GM12878 (cell line): ENCODE measurements around the gene CNTD1. TPM values are rescaled to one million over a fixed set of nuclear protein-coding genes. Genes with fewer than 3 reads are reported as not detected.

Source experiments
- BCL3 ChIP-seq: IDR thresholded peaks from 2 replicates; pipeline ENCODE4 v1.6.1; 2011; ENCODE audit warnings: borderline replicate concordance, low read depth, mild to moderate bottlenecking, moderate library complexity, low read length; ENCODE audit not compliant: insufficient read depth, poor library complexity, severe bottlenecking
- BCLAF1 ChIP-seq: fragments of 450-650 bp; IDR thresholded peaks from 2 replicates; pipeline ENCODE4 v1.6.1; 2017; ENCODE audit warnings: antibody characterized with exemption, mild to moderate bottlenecking, moderate library complexity
- SPI1 ChIP-seq: IDR thresholded peaks from 2 replicates; pipeline ENCODE4 v1.6.1; 2011; ENCODE audit warnings: low read depth, mild to moderate bottlenecking, low read length, moderate library complexity, borderline replicate concordance; ENCODE audit not compliant: insufficient read depth
- TCF12 ChIP-seq: IDR thresholded peaks from 2 replicates; pipeline ENCODE4 v1.6.1; 2011; ENCODE audit warnings: low read depth, mild to moderate bottlenecking, low read length
- polyA plus RNA-seq, 11 experiments: library from polyadenylated mRNA; depleted of rRNA in 4 of 11; unstranded in 6 of 11; stranded (reverse) in 5 of 11; fragments of >200 nt; fragmentation: Nextera tagmentation in 4 of 11; fragmentation: Illumina TruSeq in 1 of 11; extraction: Ambion mirVana in 4 of 11; extraction: Trizol in 1 of 11; gene quantifications; 1 replicate in 1 of 11; 2 replicates in 10 of 11; pipeline versions ENCODE4 v1.2.1 to v1.2.3, GENCODE V29; 2011 to 2016; ENCODE audit warnings: inconsistent platforms in 2 of 11, missing spikeins in 2 of 11, low read depth in 1 of 11
- total RNA-seq, 4 experiments: library from RNA; depleted of rRNA in 3 of 4; stranded (reverse); fragments of >200 nt in 3 of 4; fragmentation: Illumina TruSeq in 1 of 4; extraction: Trizol in 1 of 4; gene quantifications; 2 replicates each; pipeline versions ENCODE4 v1.2.1 to v1.2.3, GENCODE V29; 2013 to 2021
- TF ChIP-seq, protein P1 (sequence below): fragments of 450-650 bp; IDR thresholded peaks from 2 replicates; pipeline ENCODE4 v1.6.1; 2018; ENCODE audit warnings: mild to moderate bottlenecking, low read depth, moderate library complexity; ENCODE audit not compliant: partially characterized antibody
- TF ChIP-seq, protein P2 (sequence below): fragments of 450-650 bp; IDR thresholded peaks from 2 replicates; pipeline ENCODE4 v1.6.1; 2017; ENCODE audit warnings: mild to moderate bottlenecking, moderate library complexity
- TF ChIP-seq, protein P3 (sequence below): fragments of 450-650 bp; conservative IDR thresholded peaks from 2 replicates; pipeline ENCODE4 v1.6.1; 2017; ENCODE audit warnings: mild to moderate bottlenecking, moderate library complexity

CNTD1 gene
- total and polyA plus RNA-seq, 10 of the 15 experiments (the other 5 are each of a cell fraction or from before 2014, with no cell fraction given) = 0.06 to 1.5 (median 1.1) TPM; not detected in 4

- TF ChIP-seq BCLAF1 (no peak), SPI1 (peak; percentile 5; the same call in 1 of the 2 replicates), BCL3 (no peak), TCF12 (peak; percentile 83; the same call in 1 of the 2 replicates)
- TF ChIP-seq, protein P1, sequence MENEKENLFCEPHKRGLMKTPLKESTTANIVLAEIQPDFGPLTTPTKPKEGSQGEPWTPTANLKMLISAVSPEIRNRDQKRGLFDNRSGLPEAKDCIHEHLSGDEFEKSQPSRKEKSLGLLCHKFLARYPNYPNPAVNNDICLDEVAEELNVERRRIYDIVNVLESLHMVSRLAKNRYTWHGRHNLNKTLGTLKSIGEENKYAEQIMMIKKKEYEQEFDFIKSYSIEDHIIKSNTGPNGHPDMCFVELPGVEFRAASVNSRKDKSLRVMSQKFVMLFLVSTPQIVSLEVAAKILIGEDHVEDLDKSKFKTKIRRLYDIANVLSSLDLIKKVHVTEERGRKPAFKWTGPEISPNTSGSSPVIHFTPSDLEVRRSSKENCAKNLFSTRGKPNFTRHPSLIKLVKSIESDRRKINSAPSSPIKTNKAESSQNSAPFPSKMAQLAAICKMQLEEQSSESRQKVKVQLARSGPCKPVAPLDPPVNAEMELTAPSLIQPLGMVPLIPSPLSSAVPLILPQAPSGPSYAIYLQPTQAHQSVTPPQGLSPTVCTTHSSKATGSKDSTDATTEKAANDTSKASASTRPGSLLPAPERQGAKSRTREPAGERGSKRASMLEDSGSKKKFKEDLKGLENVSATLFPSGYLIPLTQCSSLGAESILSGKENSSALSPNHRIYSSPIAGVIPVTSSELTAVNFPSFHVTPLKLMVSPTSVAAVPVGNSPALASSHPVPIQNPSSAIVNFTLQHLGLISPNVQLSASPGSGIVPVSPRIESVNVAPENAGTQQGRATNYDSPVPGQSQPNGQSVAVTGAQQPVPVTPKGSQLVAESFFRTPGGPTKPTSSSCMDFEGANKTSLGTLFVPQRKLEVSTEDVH = peak; percentile 95
- TF ChIP-seq, protein P2, sequence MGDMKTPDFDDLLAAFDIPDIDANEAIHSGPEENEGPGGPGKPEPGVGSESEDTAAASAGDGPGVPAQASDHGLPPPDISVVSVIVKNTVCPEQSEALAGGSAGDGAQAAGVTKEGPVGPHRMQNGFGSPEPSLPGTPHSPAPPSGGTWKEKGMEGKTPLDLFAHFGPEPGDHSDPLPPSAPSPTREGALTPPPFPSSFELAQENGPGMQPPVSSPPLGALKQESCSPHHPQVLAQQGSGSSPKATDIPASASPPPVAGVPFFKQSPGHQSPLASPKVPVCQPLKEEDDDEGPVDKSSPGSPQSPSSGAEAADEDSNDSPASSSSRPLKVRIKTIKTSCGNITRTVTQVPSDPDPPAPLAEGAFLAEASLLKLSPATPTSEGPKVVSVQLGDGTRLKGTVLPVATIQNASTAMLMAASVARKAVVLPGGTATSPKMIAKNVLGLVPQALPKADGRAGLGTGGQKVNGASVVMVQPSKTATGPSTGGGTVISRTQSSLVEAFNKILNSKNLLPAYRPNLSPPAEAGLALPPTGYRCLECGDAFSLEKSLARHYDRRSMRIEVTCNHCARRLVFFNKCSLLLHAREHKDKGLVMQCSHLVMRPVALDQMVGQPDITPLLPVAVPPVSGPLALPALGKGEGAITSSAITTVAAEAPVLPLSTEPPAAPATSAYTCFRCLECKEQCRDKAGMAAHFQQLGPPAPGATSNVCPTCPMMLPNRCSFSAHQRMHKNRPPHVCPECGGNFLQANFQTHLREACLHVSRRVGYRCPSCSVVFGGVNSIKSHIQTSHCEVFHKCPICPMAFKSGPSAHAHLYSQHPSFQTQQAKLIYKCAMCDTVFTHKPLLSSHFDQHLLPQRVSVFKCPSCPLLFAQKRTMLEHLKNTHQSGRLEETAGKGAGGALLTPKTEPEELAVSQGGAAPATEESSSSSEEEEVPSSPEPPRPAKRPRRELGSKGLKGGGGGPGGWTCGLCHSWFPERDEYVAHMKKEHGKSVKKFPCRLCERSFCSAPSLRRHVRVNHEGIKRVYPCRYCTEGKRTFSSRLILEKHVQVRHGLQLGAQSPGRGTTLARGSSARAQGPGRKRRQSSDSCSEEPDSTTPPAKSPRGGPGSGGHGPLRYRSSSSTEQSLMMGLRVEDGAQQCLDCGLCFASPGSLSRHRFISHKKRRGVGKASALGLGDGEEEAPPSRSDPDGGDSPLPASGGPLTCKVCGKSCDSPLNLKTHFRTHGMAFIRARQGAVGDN = peak; percentile 63
- TF ChIP-seq, protein P3, sequence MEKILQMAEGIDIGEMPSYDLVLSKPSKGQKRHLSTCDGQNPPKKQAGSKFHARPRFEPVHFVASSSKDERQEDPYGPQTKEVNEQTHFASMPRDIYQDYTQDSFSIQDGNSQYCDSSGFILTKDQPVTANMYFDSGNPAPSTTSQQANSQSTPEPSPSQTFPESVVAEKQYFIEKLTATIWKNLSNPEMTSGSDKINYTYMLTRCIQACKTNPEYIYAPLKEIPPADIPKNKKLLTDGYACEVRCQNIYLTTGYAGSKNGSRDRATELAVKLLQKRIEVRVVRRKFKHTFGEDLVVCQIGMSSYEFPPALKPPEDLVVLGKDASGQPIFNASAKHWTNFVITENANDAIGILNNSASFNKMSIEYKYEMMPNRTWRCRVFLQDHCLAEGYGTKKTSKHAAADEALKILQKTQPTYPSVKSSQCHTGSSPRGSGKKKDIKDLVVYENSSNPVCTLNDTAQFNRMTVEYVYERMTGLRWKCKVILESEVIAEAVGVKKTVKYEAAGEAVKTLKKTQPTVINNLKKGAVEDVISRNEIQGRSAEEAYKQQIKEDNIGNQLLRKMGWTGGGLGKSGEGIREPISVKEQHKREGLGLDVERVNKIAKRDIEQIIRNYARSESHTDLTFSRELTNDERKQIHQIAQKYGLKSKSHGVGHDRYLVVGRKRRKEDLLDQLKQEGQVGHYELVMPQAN = peak; percentile 81
These were observed 25.2 kb upstream of the CNTD1 start, which contains the start of gene VPS25 (continued) for GRCh38 chr17:42773290-42774035.
